NCI-H510A treated with DMSO at 0.1 percent for 48 hours (cell line): ENCODE measurements around the gene PTPRN2.

ENCODE experiments used
- DNase-seq: peaks from one replicate; lab custom pipeline; 2025; lab: John Stamatoyannopoulos, UW

Gene PTPRN2

DNA sequence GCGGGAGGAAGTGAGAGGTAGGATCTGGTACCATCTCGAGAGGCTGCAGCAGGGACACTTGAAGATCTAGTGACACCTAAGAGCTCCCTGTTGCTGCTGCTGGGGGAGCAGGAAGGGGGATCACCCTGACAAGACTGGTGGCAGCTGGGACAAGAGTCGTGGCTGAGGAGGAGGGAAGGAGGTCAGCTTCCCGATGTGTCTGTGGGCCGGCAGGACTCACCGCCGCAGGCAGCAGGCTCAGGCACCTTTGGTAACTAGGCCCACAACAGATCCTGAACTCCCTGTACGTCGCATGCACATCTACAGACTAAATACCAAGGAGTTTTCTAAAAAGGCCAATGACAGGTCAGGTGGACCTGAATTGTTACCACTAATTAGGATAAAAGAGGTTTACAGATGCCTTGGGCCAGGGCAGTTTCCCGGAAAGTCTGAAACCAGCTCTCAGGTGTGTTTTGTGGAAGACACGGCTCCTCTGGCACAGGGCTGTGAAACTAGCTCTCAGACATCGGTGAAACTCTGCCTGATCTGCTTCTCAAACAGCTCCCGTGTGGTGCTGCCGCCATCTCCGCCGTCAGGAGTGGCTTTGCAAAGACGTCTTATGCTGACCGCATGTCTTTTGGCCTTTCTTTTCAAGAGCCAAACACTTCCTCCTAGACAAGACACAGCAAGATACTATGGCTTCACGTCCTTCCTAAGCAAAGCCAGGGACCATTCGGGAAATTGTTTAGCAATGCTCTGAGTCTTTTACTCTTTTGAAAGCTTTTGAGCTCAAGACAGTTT is 609.7 kb downstream of the PTPRN2 start:
- no peak for DNase-seq

DNA sequence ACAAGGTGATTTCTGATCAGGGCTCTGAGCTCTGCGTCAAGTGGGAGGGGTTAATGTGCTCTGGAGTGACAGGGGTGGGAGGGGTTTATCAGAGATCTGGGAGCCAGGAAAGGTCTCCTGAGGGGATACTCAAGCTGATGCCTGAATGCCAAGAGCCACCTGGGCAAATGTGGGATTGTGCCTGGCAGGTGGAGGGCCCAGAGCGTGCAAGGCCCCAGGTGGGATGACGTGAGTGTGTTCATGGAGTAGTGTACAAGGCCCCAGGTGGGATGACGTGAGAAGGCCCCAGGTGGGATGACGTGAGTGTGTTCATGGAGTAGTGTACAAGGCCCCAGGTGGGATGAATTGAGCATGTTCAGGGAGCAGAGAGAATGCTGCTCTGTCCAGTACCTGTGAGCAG is 610.3 kb downstream of the PTPRN2 start:
- DNase-seq: no peak

DNA sequence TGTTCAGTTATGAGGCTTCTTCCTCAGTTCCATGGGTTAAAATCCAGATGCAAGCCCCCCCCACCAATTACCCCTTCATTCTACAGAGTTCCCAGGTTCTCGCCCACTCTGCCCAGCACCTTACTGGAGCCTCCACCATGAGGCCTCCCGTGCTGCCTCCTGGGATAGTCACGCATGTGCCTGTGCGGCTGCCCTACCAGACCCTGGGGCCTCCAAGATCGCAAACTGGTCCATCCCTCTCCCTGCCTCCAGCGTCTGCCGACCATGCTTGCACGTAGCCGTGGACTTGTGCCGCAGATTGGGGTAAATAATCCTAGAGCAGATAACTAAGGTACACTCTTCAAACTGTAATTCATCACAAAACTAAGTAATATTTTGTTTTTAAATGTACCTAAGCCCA is 611.2 kb downstream of the PTPRN2 start:
- DNase-seq: no peak

DNA sequence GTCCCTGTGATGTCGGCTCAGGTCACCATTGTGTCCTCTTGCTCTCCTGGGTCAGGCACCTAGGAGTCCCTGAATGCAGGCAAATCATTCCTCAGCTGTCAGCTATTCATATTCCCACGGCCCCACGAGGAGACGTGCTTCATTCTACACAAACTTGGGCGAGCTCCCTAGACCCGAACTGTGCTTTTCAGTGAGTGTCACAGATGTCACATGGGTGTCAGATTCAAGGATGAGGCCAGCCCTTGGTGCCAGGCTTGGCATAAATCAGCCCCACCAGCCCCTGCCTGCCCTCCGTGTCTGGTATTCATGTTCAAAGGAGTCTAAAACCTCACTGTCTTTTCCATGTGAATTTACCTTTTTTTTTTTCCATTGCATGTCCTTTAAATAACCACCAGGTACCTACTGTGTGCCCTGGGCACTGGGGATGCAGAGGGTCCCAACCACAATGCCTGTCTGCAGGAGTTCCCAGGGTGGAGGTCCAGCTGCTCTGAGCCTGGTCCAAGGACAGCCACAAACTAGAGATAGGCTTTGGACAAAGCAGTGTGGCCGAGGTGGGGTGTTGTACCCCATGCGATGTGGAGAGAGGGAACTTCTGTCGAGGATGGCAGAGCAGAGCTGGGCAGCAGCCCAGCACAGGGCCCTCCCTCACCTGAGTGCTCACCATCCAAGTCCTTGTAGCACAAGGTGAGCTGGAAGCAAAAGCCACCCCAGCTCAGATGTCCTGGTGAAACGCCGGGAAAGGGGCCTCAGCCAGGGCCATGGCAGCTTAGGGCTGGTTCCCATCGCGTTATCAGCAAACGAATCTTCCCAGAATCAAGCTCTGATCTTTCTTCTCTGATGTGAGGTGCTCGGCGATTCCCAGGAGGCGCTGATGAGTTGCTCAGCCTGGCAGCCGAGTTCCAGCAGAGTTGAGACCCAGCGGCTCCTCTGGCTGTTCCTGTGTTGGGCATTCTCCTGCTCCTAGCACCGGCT is 611.9 kb downstream of the PTPRN2 start:
- DNase-seq: no peak

DNA sequence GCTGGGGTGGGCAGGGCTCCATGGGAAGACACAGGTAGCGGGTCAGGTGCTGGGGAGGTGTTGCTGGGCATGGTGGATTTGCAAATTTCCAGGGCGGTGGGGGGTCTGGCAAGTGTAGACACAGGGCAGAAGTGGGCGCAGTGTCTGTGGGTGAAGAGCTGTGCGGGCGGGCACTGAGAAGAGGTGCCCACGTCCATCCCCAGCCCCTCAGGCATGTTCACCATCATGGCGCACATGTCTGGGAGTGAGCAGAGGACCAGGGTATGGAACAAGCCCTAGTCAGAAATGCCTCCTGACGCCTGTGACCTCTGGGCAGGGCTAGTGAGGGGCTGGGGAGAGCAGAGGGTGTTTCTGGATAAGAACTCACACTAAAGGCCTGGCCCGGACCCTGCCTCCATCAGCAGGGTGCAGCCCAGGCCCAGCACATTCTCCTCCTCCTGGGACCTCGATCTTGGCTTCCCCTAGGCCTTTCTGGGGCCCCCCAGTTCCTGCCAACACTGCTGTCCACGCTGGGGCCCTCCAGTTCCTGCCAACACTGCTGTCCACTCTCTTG is 612.9 kb downstream of the PTPRN2 start:
- no peak for DNase-seq

DNA sequence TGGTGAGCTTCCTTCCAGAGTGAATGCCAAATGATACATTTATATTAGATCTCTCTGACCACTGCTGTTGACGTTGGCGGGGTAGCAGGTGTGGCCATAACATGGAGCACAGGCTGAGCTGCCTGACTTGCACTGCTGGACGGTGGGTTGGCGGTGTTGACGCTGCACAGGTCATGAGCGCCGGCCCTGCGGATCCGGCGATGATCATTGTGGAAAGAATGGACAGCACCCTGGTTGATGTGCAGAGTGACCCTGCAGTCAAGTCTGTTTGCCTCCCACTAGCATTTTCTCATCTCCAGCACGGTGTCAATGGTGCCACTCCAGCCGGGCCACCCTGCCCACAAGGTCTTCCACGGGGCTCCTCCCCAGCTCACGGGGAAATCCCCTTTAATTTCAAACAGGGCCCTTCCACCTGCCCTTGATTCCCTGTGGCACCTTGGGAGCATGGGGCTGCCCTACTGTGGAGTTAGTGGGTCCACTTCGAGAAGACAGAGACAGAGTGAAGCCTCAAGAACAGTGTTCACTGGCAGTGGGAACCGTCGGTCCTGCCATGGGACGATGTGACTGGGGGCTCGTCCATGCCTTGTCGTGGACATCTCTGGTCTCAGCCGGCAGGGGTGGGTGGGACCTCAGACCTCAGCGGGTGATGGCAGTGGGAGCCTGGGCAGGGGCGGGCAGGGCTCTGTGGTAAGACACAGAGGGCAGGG is 613.5 kb downstream of the PTPRN2 start:
- DNase-seq: no peak

DNA sequence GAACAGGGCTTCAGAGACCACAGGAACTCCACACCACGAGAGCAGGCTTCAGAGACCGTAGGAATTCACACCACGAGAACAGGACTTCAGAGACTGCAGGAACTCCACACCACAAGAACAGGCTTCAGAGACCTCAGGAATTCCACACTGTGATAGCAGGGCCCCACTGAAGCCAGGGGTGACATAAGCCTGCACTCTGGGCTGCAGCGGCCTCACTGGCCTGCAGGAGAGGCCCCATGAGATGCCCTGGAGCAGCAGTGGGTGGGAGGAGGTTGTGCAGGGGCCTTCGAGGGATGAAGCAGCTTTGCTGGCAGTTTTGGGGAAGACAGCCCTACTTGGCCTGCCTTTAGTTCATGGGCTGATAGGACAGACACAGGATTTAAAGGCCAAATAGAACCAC is 614.7 kb downstream of the PTPRN2 start:
- no peak for DNase-seq

DNA sequence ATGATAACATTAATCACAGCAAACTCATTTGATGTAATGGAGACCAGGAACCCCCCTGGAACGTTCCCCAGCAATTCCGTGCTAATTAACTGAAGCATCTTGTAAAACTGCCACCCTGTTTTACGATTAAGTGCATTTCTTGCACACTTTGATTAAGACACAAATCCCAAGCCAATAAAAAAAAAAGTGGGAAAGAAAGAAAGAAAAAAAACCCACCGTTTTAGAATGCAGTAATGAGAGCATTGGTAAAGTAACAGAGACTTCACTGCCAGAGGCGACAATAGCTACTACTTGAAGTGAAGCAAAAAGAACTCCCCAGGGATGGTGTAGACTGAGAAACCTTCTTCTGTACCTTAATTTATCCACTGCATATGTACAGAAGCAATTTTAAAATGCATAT is 616.1 kb downstream of the PTPRN2 start:
- no peak for DNase-seq

DNA sequence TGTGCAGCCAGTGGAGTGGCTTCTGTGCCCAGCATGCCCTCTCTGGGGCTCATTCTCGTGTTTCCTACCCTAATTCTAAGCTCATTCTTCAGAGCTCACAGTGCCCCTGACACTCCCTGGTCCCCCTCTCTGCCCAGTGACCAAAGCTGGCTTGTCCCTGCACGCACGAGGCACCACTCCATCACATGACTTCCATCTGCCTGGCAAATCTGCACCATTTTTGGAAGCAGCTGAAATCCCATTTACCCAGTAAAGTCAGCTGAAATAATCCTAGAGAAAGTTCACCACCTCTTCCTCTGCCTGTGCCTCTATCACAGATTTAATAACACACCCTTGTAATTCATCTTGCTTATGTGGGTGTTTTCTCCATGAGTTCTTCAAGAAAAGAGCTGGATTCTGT is 616.9 kb downstream of the PTPRN2 start:
- no peak for DNase-seq

DNA sequence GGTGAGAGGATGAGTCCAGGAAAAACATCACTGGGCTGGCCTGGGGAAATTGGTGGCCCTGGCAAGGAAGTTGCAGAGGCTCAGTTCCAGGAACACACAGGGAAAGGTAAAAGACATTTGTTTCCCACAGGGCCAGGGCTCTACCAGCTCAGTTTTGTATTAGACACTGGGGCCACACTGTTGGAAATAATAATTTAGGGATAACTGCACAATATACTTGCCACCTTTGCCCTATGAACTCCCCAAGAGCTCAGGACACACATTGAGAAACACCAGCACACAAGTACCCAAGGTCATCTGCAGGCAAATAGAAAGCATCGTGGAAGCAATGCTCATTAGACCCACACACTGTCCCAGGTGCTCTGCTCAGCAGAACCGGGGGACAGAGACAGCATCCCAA is 617.6 kb downstream of the PTPRN2 start:
- no peak for DNase-seq

DNA sequence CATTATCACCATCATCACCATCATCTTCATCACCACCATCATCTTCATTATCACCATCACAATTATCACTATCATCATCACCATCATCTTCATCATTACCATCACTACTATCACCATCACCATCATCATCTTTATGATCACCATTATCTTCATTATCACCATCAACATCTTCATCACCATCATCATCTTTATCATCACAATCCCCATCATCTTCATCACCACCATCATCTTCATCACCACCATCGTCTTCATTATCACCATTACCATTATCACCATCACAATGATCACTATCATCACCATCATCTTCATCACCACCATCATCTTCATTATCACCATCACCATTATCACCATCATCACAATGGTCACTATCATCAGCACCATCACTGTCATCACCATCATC is 621.1 kb downstream of the PTPRN2 start:
- DNase-seq: no peak

DNA sequence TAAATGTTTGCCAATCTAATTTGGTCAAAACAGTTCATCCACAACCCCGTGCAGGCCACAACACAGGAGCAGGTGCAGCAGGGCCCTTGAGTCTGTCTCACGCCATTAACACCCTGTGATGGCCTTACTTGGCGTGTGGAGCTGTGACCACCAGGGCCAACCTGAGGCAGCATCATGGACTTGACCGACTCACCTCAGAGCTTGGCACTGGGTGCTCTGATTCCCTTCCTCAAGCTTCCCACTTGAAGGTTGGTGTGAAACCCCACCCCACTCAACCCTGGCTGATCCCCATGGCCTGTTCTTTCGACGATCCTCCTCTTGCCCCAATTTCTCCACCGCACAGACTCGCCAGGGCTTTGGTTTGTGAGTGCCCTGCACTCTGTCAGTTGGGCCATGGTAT is 623.1 kb downstream of the PTPRN2 start:
- DNase-seq: no peak

DNA sequence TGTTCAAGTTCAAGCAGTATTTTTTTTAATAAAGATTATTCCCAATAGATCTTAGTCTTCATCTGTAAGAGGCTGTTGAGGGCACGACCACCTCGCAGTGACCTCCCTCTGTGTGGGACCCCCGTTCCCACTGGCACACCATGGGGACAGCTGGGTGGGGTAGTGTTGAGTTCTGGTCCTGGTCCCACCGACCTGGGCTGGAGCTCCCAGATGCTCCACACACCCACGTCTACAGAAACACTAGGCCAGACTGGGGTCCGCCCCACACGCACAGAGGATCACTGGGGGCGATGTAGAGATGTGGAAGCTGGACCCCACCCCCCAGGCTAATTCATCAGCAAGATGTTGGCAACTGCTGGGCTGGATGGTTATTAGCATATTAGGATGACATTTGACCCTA is 623.6 kb downstream of the PTPRN2 start:
- no peak for DNase-seq

DNA sequence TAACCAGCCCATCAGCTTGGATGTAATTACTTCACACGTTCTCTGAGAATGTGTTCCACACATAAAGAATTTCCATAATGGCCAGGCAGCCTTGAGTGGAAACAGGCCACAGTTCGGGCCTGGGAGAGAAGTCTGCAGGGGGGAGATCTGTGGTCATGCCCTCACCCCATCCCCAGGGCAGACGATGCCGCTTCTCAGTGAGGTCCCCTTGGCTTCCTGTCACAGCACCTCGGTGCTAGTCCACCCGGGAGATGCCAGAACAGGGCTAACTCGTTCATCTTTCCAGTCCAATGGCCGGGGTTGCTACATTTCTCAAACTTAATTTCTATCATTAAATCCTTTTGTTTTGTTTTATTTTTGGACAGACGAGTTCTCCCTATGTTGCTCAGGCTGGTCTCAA is 624.1 kb downstream of the PTPRN2 start:
- peak; percentile 4 for DNase-seq

DNA sequence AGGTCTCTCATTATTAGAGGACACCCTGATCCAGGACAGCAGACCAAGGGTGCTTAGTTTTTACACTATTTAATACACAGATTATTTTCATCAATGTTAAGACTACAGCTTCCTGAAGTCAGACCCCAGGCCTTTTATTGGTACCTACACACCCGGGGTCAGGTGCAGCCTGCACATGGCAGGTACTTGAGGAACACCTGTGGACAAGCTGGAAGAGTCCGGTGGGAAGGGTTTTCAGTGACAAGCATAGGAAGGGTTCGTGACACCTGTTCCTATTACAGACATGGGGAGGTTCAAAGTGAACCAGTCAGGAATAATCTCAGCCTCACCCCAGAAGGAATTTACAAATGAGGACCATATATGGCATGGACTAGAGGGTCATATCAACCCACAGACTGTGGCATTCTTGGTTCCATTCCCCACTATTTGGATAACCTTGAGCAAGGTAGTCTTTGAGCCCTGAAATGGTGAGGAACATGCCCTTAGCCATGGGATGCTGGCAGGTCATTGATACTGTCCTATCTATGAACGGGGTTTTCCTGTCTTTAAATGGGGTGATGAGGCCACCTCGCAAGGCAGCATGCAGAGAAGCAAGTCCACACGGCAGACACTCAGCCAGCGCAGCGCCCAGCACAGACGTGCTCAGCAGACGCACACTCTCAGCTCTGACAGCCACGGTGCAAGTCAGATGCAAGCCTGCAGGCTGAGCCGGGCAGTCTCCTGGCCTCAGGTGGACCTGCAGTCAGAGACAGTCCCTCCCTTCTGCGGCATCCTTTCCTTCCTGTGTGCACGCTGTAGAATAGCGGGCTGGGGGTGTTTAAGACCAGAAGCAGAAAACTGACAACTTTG is 624.9 kb downstream of the PTPRN2 start:
- peak; percentile 77 for DNase-seq

DNA sequence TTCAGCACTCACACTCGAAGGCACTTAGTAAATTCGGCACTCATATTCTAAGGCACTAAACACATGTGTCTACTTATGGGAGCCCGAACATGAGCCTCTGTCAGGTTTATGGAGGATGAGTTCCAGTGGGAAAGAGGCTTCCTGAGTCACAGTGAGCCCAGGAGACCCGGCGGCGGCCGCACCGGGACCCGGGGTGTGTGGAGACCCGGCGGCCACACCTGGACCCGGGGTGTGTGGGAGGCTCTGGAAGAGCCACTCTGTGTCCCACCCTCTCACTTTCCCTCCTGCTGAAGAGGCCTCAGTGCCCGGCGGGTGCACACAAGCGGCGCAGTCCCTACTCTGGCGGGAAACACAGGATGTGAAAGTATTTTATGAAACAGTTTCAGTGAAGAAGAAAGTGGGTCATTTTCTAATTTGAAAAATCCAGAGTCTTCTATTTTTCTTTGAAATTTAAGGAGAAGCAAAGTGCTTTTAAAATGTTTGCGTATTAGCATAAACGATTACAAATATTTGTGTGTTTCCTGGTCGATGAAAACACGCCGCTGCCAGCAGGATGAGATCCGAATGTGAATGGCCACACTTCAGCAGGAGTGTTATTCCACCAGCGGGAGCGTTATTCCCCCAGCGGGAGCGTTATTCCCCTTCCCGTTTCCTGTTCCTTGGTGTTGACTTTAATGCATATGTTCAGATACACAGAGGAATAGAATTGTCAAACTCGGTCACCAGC is 625.7 kb downstream of the PTPRN2 start:
- peak; percentile 77 for DNase-seq

DNA sequence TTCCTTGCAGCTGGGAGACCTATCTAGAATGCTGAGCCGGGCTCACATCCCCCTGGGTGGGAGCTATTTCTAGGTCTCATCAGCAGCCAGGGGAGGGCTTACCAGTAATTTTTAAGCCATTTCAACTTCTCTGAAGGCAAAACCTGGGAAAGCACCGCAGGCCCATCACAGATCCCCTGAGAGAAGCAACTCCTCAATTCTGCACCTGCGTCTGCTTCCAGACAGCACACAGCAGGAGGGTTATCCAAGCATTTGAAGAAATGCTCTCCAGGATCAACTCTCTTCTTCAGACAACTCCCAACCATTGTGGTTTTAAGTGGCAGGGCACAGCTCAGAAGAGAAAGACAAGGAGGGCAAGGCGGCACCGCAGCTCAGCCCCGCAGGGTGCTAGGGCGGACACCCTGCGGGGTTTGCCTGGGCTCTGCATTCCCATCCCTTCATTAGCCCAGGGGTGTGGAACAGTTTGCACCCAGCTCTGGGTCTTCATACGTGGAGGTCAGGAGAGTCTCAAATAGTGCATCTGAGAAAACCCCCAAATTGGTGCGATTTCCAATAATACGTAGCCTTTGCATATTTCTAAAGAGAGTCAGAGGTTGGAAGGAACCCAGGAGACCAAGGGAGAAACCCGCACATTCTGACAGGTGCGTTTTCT is 632.1 kb downstream of the PTPRN2 start:
- DNase-seq: no peak

DNA sequence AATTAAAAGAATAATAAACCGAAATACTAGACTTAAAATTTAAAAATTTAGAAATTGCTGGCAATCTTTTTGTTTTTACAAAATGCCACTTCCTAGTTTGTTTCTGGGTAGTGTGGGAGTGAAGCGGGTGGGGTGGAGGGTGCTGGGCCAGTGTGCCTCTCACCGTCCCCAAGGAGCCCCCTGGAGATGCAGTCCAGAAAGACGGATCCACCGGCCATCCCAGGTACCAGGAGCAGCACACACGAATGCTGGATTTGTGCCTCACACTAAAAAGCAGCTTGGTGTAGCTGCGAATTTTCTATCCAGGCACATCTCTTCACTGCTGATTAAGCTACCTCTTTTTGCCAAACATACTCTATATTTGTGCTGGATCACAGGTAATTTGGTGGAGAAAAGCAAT is 632.7 kb downstream of the PTPRN2 start:
- DNase-seq: no peak

DNA sequence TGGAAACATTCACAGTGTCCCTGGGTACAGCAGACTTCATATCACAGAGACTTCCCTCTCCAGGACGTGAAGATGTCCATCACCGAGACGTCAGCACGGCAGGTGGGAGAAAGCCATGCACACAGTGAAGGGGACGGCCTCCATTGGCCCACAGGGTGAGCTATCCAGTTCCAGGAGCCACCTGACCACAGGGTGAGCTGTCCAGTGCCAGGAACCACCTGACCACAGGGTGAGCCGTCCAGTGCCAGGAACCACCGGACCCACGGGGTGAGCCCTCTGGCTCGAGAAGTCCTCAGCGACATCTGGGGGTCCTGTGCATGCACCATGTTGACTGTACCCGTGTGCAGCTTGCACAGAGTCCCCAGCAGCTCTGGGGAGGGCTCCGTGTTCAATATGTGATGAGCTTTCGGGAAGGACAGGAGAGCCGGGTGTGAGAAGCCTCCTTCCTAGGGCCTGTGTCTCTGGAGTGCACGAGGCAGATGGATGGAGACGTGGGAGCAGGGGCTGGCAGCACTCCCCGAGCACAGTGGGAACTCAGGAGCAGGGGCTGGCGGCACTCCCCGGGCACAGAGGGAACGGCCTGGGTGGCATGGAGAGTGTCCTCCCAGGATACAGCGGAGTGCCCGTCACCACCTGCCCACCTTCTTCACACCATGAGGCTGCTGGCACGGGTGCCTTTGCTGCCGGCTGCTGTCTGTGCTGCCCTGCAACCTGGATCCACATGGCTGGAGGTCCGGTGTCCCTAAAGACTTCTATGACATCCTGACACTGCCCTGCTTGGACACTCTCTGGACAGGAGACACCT is 634.6 kb downstream of the PTPRN2 start:
- no peak for DNase-seq
